ENCODE results near the gene FBXO21.

Gene FBXO21

GRCh38 chr12:117139025-117139717 is 51.1 kb downstream of the FBXO21 start:
- DNase-seq (ENCODE audit: low read depth): no peak

GRCh38 chr12:117134721-117135120 is 55.5 kb downstream of the FBXO21 start:
- no peak for DNase-seq (ENCODE audit: low read depth)

- DNase-seq (ENCODE audit: low read depth): peak; percentile 59
These were observed 56.2 kb downstream of the FBXO21 start for GRCh38 chr12:117134059-117134458.

GRCh38 chr12:117130801-117131200 is 59.5 kb downstream of the FBXO21 start:
- no peak for DNase-seq (ENCODE audit: low read depth)

GRCh38 chr12:117129391-117129790 is 60.9 kb downstream of the FBXO21 start:
- DNase-seq (ENCODE audit: low read depth): no peak

GRCh38 chr12:117127933-117128823 is 62.1 kb downstream of the FBXO21 start:
- no peak for DNase-seq (ENCODE audit: low read depth)

- DNase-seq (ENCODE audit: low read depth): no peak
These were observed 63.9 kb downstream of the FBXO21 start for GRCh38 chr12:117126335-117126734.

- no peak for DNase-seq (ENCODE audit: low read depth)
These were observed 64.5 kb downstream of the FBXO21 start for GRCh38 chr12:117125767-117126166.

- no peak for DNase-seq (ENCODE audit: low read depth)
These were observed 65.0 kb downstream of the FBXO21 start for GRCh38 chr12:117125272-117125613.

- DNase-seq (ENCODE audit: low read depth): no peak
These were observed 65.6 kb downstream of the FBXO21 start for GRCh38 chr12:117124421-117125271.

GRCh38 chr12:117121441-117121840 is 68.8 kb downstream of the FBXO21 start:
- DNase-seq (ENCODE audit: low read depth): no peak

GRCh38 chr12:117120787-117121186 is 69.5 kb downstream of the FBXO21 start:
- no peak for DNase-seq (ENCODE audit: low read depth)

- DNase-seq (ENCODE audit: low read depth): no peak
These were observed 70.6 kb downstream of the FBXO21 start for GRCh38 chr12:117119592-117120198.

GRCh38 chr12:117118838-117119591 is 71.3 kb downstream of the FBXO21 start:
- no peak for DNase-seq (ENCODE audit: low read depth)

- no peak for DNase-seq (ENCODE audit: low read depth)
These were observed 75.5 kb downstream of the FBXO21 start for GRCh38 chr12:117114784-117115183.

GRCh38 chr12:117113231-117113630 is 77.0 kb downstream of the FBXO21 start:
- DNase-seq (ENCODE audit: low read depth): no peak

- no peak for DNase-seq (ENCODE audit: low read depth)
These were observed 78.3 kb downstream of the FBXO21 start for GRCh38 chr12:117111821-117112595.

- no peak for DNase-seq (ENCODE audit: low read depth)
These were observed 78.9 kb downstream of the FBXO21 start for GRCh38 chr12:117111386-117111785.

GRCh38 chr12:117109943-117110635 is 80.2 kb downstream of the FBXO21 start:
- no peak for DNase-seq (ENCODE audit: low read depth)

GRCh38 chr12:117105902-117106301 is 84.4 kb downstream of the FBXO21 start:
- DNase-seq (ENCODE audit: low read depth): peak; percentile 14
